NT2/D1 (cell line): Measurements from ENCODE around the gene ZBTB7A.

Source experiments
- DNase-seq: peaks from one replicate; pipeline ENCODE4 v3.0.0-alpha.2; 2011; ENCODE audit warnings: low read depth, low spot score
- H3K27me3 ChIP-seq: 2 replicates; pipeline ENCODE4 v1.6.0; 2011; ENCODE audit warnings: mild to moderate bottlenecking; ENCODE audit not compliant: insufficient read length, insufficient read depth
- H3K36me3 ChIP-seq: 2 replicates; pipeline ENCODE4 v1.6.1; 2011; ENCODE audit warnings: mild to moderate bottlenecking, low read length, mixed read lengths; ENCODE audit not compliant: insufficient read depth, insufficient read length
- H3K4me1 ChIP-seq: 2 replicates; pipeline ENCODE4 v1.5.1; 2011; ENCODE audit not compliant: insufficient read depth, insufficient read length
- H3K4me3 ChIP-seq: 2 replicates; pipeline ENCODE4 v1.5.1; 2011; ENCODE audit warnings: low read depth; ENCODE audit not compliant: insufficient read length
- H3K9ac ChIP-seq: 2 replicates; pipeline ENCODE4 v1.6.0; 2011; ENCODE audit warnings: low read depth; ENCODE audit not compliant: insufficient read length
- H3K9me3 ChIP-seq: 2 replicates; pipeline ENCODE4 v1.5.1; 2011; ENCODE audit warnings: mild to moderate bottlenecking, low read length; ENCODE audit not compliant: insufficient read depth
- SUZ12 ChIP-seq: IDR thresholded peaks from 2 replicates; pipeline ENCODE4 v1.6.1; 2011; ENCODE audit not compliant: insufficient read length, insufficient read depth; ENCODE audit errors: extremely low read depth
- YY1 ChIP-seq: IDR thresholded peaks from 2 replicates; pipeline ENCODE4 v1.6.1; 2011; ENCODE audit not compliant: insufficient read length, insufficient read depth
- ZNF274 ChIP-seq: IDR thresholded peaks from 2 replicates; pipeline ENCODE4 v1.6.1; 2011; ENCODE audit warnings: mild to moderate bottlenecking, low read depth, low read length

The ZBTB7A gene

DNA sequence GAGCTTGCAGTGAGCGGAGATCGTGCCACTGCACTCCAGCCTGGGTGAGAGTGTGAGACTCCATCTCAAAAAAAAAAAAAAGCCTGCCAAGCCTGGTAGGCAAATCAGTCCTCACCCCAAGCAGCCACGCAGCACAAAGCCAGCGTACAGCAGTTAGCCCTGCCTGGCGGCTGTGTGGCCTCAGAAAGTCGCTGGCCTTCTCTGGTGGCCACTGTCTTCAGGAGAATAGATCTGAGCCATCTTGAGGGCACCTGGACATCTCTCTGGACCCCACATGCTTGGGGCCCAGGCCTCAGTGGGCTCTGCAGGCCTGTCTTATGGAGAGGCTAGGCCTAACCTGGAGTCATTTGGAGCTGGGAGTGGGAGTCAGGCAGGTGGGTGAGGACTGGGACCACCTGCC lies 36.1 kb downstream of the ZBTB7A start:
- TF ChIP-seq SUZ12 (no peak), YY1 (no peak), ZNF274 (no peak)
- peaks cover 13% of the 10 kb centered on the region for H3K4me1 ChIP-seq
- peaks cover 84% of the 10 kb centered on the region for H3K36me3 ChIP-seq
- no peak overlapping the region for H3K4me3 ChIP-seq
- no peak overlapping the region for H3K9ac ChIP-seq
- DNase-seq = no peak
- H3K27me3 ChIP-seq = no peaks in the 10 kb centered on the region
- no peaks in the 10 kb centered on the region for H3K9me3 ChIP-seq

DNA sequence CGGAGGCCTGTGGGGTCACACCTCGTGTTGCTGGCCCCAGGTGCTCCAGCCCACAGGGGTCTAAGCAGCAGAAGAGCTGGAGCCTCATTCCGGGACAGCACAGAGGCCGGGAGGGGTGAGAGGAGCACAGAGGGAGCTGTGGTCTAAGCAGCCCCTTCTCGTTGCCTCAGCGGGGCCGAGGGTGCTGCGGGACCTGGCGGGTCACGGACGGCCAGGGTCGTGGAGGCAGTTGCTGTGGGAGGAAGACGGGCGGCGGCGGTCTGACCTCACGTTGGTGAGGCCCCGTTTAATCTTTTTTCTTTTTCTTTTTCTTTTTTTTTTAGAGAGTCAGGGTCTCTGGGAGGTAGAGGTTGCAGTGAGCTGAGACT lies 37.5 kb downstream of the ZBTB7A start:
- Histone ChIP-seq H3K9ac (no peak overlapping the region), H3K4me1 (peaks cover 5% of the 10 kb centered on the region), H3K27me3 (no peaks in the 10 kb centered on the region), H3K9me3 (no peaks in the 10 kb centered on the region), H3K36me3 (peaks cover 82% of the 10 kb centered on the region), H3K4me3 (no peak overlapping the region)
- TF ChIP-seq ZNF274 (no peak), SUZ12 (no peak), YY1 (no peak)
- no peak for DNase-seq

DNA sequence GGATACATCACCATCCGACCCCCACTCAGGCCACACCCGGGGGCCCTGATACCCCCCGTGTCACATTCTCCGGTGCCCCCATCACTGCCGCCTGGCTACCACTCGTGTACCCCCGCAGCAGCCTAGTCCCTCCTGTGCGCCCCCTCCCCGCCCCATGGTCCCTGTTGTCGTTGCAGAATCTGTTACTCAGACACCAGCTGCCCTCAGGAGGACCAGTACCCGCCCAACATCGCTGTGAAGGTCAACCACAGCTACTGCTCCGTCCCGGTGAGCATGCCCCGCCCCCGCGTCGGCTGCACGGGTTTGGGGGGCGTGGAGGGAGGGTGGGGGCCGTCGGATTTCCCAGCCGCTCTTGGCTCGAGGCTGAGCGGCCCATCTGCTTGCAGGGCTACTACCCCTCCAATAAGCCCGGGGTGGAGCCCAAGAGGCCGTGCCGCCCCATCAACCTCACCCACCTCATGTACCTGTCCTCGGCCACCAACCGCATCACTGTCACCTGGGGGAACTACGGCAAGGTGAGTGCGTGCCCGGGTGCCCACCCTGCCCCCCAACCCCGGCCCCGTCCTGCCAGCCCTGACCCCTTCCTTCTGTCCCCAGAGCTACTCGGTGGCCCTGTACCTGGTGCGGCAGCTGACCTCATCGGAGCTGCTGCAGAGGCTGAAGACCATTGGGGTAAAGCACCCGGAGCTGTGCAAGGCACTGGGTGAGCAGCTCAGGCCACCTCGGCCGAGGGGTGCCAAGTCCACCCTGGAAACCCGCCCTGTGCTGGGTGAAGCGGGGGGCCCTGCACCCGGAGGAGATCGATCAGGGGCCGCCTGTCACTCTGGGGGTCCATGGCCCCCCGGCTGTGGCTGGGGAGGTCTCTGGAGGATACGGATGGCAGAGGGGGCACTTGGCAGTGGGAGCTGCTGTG lies 38.1 kb downstream of the ZBTB7A start:
- DNase-seq = no peak
- no peak overlapping the region for H3K4me3 ChIP-seq
- no peak overlapping the region for H3K9ac ChIP-seq
- TF ChIP-seq SUZ12 (no peak), ZNF274 (no peak), YY1 (no peak)
- H3K27me3 ChIP-seq = no peaks in the 10 kb centered on the region
- peaks cover 2% of the 10 kb centered on the region for H3K4me1 ChIP-seq
- H3K9me3 ChIP-seq = no peaks in the 10 kb centered on the region
- peaks cover 82% of the 10 kb centered on the region for H3K36me3 ChIP-seq

DNA sequence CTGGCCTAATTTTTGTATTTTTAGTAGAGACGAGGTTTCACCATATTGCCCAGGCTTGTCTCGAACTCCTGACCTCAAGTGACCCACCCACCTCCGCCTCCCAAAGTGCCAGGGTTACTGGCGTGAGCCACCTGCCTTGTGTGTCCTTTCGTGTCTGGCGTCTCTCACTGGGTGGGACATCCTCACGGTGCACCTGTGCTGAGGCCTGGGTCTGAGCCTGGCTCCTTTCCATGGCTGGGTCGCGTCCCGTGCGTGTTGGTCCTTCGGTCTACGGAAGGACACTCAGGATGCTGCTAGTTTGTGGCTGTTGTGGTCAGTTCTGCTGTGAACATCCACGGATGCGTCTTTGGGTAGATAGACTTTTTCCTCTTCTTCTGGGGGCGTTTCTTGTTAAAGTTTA lies 39.6 kb downstream of the ZBTB7A start:
- TF ChIP-seq SUZ12 (no peak), ZNF274 (no peak), YY1 (no peak)
- Histone ChIP-seq H3K27me3 (no peaks in the 10 kb centered on the region), H3K4me3 (no peak overlapping the region), H3K9ac (no peak overlapping the region), H3K9me3 (no peaks in the 10 kb centered on the region), H3K36me3 (peaks cover 71% of the 10 kb centered on the region), H3K4me1 (peaks cover 2% of the 10 kb centered on the region)
- no peak for DNase-seq

DNA sequence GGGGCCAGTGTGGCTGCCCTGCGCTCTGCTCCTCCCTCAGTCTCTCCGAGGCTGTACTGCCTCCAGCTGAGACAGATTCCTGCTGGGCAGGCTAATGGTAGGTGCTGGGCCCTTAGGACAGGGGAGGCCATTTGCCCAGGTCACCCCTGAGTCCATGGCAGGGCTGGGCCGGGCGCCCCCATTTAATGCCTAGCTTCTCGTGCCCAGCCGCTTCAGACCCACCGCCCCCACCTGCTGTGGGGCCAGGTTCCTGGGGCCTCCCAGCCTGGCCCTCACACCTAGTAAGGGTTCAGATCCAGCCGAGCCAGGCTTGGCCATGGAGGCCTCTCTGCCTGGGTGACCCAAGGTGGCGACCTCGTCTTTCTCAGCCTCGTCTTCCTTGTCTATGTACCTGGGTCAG lies 41.4 kb downstream of the ZBTB7A start:
- H3K27me3 ChIP-seq = no peaks in the 10 kb centered on the region
- DNase-seq = no peak
- no peak for TF ChIP-seq SUZ12
- no peak for TF ChIP-seq YY1
- no peak for TF ChIP-seq ZNF274
- no peaks in the 10 kb centered on the region for H3K9me3 ChIP-seq
- H3K4me3 ChIP-seq = no peak overlapping the region
- no peak overlapping the region for H3K9ac ChIP-seq
- H3K36me3 ChIP-seq = peaks cover 71% of the 10 kb centered on the region
- H3K4me1 ChIP-seq = peaks cover 2% of the 10 kb centered on the region

- DNase-seq = no peak
- Histone ChIP-seq H3K27me3 (no peaks in the 10 kb centered on the region), H3K9me3 (no peaks in the 10 kb centered on the region), H3K4me3 (no peak overlapping the region), H3K36me3 (peaks cover 71% of the 10 kb centered on the region), H3K9ac (no peak overlapping the region), H3K4me1 (peaks cover 2% of the 10 kb centered on the region)
- TF ChIP-seq ZNF274 = no peak
Measured at GRCh38 chr19:4023600-4024398, 42.9 kb downstream of the ZBTB7A start.

DNA sequence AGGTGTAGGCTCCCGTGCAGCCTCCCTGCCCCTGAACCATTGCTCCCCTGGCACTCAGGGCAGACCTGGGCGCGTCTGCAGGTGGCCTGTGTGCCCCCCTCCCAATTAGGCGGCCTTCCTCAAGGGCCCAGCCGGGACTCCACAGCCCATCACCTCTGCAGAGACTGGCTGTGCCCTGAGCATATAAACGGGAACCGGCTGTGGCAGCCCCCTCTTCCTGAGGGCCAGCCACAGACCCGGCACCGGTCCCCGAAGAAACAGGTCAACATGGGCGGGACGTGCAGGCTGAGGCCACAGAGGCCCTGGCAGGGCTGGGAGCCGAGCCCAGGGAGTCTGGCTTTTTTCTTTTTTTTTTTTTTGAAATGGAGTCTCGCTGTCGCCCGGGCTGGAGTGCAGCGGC lies 47.1 kb downstream of the ZBTB7A start:
- no peaks in the 10 kb centered on the region for H3K27me3 ChIP-seq
- H3K9ac ChIP-seq = peak overlapping the region; percentile 50
- no peak for TF ChIP-seq ZNF274
- TF ChIP-seq SUZ12 = no peak
- no peak for TF ChIP-seq YY1
- H3K36me3 ChIP-seq = peaks cover 83% of the 10 kb centered on the region
- DNase-seq = no peak
- peaks cover 17% of the 10 kb centered on the region for H3K4me1 ChIP-seq
- H3K9me3 ChIP-seq = no peaks in the 10 kb centered on the region
- H3K4me3 ChIP-seq = no peak overlapping the region
